C4-2B (cell line): ENCODE measurements around the gene ATAD3B.
"Not testable (repeated sequence)": the region's sequence is repeated elsewhere in the genome, so short reads cannot be mapped to it uniquely, and the experiment has no call there.

Source experiments
- ZFX ChIP-seq: fragments of 450-650 bp; IDR thresholded peaks from 2 replicates; pipeline ENCODE4 v1.6.1; 2017
- TF ChIP-seq, protein P1 (sequence below): fragments of 450-650 bp; conservative IDR thresholded peaks from 2 replicates; pipeline ENCODE4 v1.5.1; 2017; ENCODE audit warnings: mild to moderate bottlenecking

DNA sequence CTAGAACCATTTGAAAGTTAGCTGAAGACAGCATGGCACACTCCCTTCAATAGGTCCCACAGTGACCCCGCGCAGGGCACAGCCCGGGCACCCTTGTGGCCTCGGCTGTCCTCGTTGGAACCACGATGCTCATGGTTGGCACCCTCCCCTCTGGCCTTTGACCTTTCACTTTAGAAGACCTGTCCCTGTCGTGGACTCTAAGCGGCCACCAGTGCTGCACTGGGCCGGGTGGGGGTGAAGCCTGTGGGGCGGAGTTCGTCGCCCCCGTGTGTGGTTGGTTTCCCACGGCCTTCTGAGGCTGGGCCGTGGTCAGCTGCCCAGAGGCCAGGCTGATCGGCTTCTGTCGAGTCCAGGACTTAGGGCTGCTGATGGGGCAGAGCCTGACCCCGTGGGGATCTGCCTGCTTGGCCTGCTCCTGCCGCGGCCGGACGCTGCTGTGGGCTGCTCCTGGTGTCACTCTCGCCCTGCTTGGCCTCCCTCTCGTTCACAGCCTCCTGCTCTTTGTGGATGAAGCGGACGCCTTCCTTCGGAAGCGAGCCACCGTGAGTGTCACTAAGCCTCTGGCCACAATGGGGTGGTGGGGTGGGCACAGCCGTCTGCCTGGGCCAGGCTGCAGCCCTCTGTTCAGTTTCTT is 53.3 kb downstream of the ATAD3B start:
- TF ChIP-seq, protein P1, sequence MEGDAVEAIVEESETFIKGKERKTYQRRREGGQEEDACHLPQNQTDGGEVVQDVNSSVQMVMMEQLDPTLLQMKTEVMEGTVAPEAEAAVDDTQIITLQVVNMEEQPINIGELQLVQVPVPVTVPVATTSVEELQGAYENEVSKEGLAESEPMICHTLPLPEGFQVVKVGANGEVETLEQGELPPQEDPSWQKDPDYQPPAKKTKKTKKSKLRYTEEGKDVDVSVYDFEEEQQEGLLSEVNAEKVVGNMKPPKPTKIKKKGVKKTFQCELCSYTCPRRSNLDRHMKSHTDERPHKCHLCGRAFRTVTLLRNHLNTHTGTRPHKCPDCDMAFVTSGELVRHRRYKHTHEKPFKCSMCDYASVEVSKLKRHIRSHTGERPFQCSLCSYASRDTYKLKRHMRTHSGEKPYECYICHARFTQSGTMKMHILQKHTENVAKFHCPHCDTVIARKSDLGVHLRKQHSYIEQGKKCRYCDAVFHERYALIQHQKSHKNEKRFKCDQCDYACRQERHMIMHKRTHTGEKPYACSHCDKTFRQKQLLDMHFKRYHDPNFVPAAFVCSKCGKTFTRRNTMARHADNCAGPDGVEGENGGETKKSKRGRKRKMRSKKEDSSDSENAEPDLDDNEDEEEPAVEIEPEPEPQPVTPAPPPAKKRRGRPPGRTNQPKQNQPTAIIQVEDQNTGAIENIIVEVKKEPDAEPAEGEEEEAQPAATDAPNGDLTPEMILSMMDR: not testable (repeated sequence)
- TF ChIP-seq ZFX: not testable (repeated sequence)
